Suprapubic skin (tissue), 3 donors: ENCODE data around the gene HLA-DOB.

Experiments
- CTCF ChIP-seq, 2 donors: fragments of 200-600 bp in 1 of 2; fragments of 450-650 bp in 1 of 2; sonication (generic) in 1 of 2; IDR thresholded peaks; one replicate each; pipeline ENCODE4 v1.5.1; 2016 to 2019; ENCODE audit warnings: antibody characterized with exemption in 2 of 2, mild to moderate bottlenecking in 1 of 2, moderate library complexity in 1 of 2
- EP300 ChIP-seq: sonication (generic); formaldehyde crosslinking; IDR thresholded peaks from one replicate; pipeline ENCODE4 v1.6.1; 2017; ENCODE audit warnings: antibody characterized with exemption
- POLR2A ChIP-seq, 2 donors: fragments of 450-650 bp; IDR thresholded peaks; one replicate each; pipeline ENCODE4 v1.6.1; 2017; ENCODE audit warnings: antibody characterized with exemption in 2 of 2, mild to moderate bottlenecking in 2 of 2, moderate library complexity in 2 of 2

- TF ChIP-seq CTCF (IDR thresholded peaks at IDR 0.05) (no peak), POLR2A (IDR thresholded peaks at IDR 0.05) (no peak), EP300 (no peak)
Observed at GRCh38 chr6:32833664-32834063, 16.9 kb upstream of the HLA-DOB start.
